HG03520 (cell line): ENCODE results near the gene DRD1.
"Not testable (repeated sequence)": the region's sequence is repeated elsewhere in the genome, so short reads cannot be mapped to it uniquely, and the experiment has no call there.

ENCODE experiments used
- ATAC-seq: cut with Tn5 transposase; IDR thresholded peaks from one replicate; pipeline ENCODE4 v1.9.1; 2021; ENCODE audit warnings: mild to moderate bottlenecking, moderate library complexity; ENCODE audit not compliant: unreplicated experiment

The DRD1 gene

GRCh38 chr5:175468892-175469291, 24.9 kb upstream of the DRD1 start:
- no peak for ATAC-seq

- no peak for ATAC-seq
Measured at GRCh38 chr5:175467983-175468690, 24.2 kb upstream of the DRD1 start.

- no peak for ATAC-seq
Measured at GRCh38 chr5:175466700-175467318, 22.8 kb upstream of the DRD1 start.

GRCh38 chr5:175465282-175465681, 21.3 kb upstream of the DRD1 start:
- no peak for ATAC-seq

- no peak for ATAC-seq
Measured at GRCh38 chr5:175464942-175465233, 20.9 kb upstream of the DRD1 start.

- peak; percentile 98 for ATAC-seq
Measured at GRCh38 chr5:175464074-175464941, 20.3 kb upstream of the DRD1 start.

- no peak for ATAC-seq
Measured at GRCh38 chr5:175463641-175464040, 19.7 kb upstream of the DRD1 start.

- ATAC-seq = no peak
Measured at GRCh38 chr5:175461370-175461769, 17.4 kb upstream of the DRD1 start.

GRCh38 chr5:175460552-175460951, 16.6 kb upstream of the DRD1 start:
- ATAC-seq = no peak

- ATAC-seq = no peak
Measured at GRCh38 chr5:175460126-175460525, 16.1 kb upstream of the DRD1 start.

- peak; percentile 95 for ATAC-seq
Measured at GRCh38 chr5:175457466-175457865, 13.5 kb upstream of the DRD1 start.

- no peak for ATAC-seq
Measured at GRCh38 chr5:175456105-175456742, 12.2 kb upstream of the DRD1 start.

- ATAC-seq = not testable (repeated sequence)
Measured at GRCh38 chr5:175454338-175454737, 10.4 kb upstream of the DRD1 start.

- ATAC-seq = no peak
Measured at GRCh38 chr5:175452166-175452565, 8.2 kb upstream of the DRD1 start.

GRCh38 chr5:175448276-175448675, 4.3 kb upstream of the DRD1 start:
- no peak for ATAC-seq

- ATAC-seq = no peak
Measured at GRCh38 chr5:175447571-175447970, 3.6 kb upstream of the DRD1 start.

- ATAC-seq = not testable (repeated sequence)
Measured at GRCh38 chr5:175446378-175446777, 2.4 kb upstream of the DRD1 start.

GRCh38 chr5:175444905-175445456, 999 bp upstream of the DRD1 start:
- no peak for ATAC-seq

- no peak for ATAC-seq
Measured at GRCh38 chr5:175443514-175444059, 395 bp downstream of the DRD1 start.

- no peak for ATAC-seq
Measured at GRCh38 chr5:175438234-175438857, 5.6 kb downstream of the DRD1 start.
